AG08396 (cell line): ENCODE results near the gene KRTAP12-3.
"Not testable (repeated sequence)": the region's sequence is repeated elsewhere in the genome, so short reads cannot be mapped to it uniquely, and the experiment has no call there.

ENCODE experiments used
- DNase-seq: peaks from one replicate; pipeline ENCODE4 v3.0.0; 2012; ENCODE audit warnings: low spot score, mixed read lengths

KRTAP12-3 gene

GRCh38 chr21:44685050-44685449 is 27.3 kb downstream of the KRTAP12-3 start:
- DNase-seq = not testable (repeated sequence)

GRCh38 chr21:44686000-44686781 is 28.5 kb downstream of the KRTAP12-3 start:
- DNase-seq = no peak

- no peak for DNase-seq
Observed at GRCh38 chr21:44686843-44687561, 29.3 kb downstream of the KRTAP12-3 start.

- no peak for DNase-seq
Observed at GRCh38 chr21:44687671-44688070, 29.9 kb downstream of the KRTAP12-3 start.

- DNase-seq = not testable (repeated sequence)
Observed at GRCh38 chr21:44689740-44690139, 32.0 kb downstream of the KRTAP12-3 start.

- no peak for DNase-seq
Observed at GRCh38 chr21:44691686-44692085, 34.0 kb downstream of the KRTAP12-3 start.

- no peak for DNase-seq
Observed at GRCh38 chr21:44692798-44693512, 35.2 kb downstream of the KRTAP12-3 start.

- DNase-seq = no peak
Observed at GRCh38 chr21:44694776-44695175, 37.0 kb downstream of the KRTAP12-3 start.

- no peak for DNase-seq
Observed at GRCh38 chr21:44695184-44695583, 37.5 kb downstream of the KRTAP12-3 start.

GRCh38 chr21:44695641-44696040 is 37.9 kb downstream of the KRTAP12-3 start:
- no peak for DNase-seq

- DNase-seq = no peak
Observed at GRCh38 chr21:44696572-44696971, 38.8 kb downstream of the KRTAP12-3 start.

- DNase-seq = not testable (repeated sequence)
Observed at GRCh38 chr21:44697172-44697810, 39.6 kb downstream of the KRTAP12-3 start, which contains the start of gene KRTAP10-12. Gene KRTAP10-12 (plus strand): TSS chr21:44697172. CDS start chr21:44697202, 30 bp downstream.

GRCh38 chr21:44697811-44698734 is 40.3 kb downstream of the KRTAP12-3 start:
- no peak for DNase-seq

- DNase-seq = no peak
Observed at GRCh38 chr21:44699502-44700001, 41.8 kb downstream of the KRTAP12-3 start.

GRCh38 chr21:44700101-44701022 is 42.6 kb downstream of the KRTAP12-3 start:
- no peak for DNase-seq

GRCh38 chr21:44701023-44701400 is 43.3 kb downstream of the KRTAP12-3 start:
- no peak for DNase-seq

GRCh38 chr21:44701541-44701940 is 43.8 kb downstream of the KRTAP12-3 start:
- no peak for DNase-seq

GRCh38 chr21:44702111-44702972 is 44.6 kb downstream of the KRTAP12-3 start:
- no peak for DNase-seq
